AG04449 (cell line): ENCODE data around the gene OARD1.

ENCODE experiments used
- CTCF ChIA-PET: fragments of 350-600 bp; formaldehyde crosslinking; extraction: SDS; loops from one replicate; lab custom pipeline; 2021; ENCODE audit warnings: antibody characterized with exemption; lab: Yijun Ruan, JAX
- POLR2A ChIA-PET: fragments of 400-600, 350-600 bp; formaldehyde crosslinking; extraction: SDS; loops from one replicate; lab custom pipeline; 2020; ENCODE audit warnings: antibody characterized with exemption, inconsistent platforms; lab: Yijun Ruan, JAX
- DNase-seq: peaks from one replicate; pipeline ENCODE4 v3.0.0-alpha.2; 2010; ENCODE audit warnings: low read depth, low spot score
- H3K4me3 ChIP-seq: 2 replicates; pipeline ENCODE4 v1.5.1; 2011; ENCODE audit warnings: low read depth, mild to moderate bottlenecking, control low read depth, low read length
- CTCF ChIP-seq: IDR thresholded peaks from one replicate; pipeline ENCODE4 v1.5.1; 2011; ENCODE audit warnings: mild to moderate bottlenecking, moderate library complexity, low read length, control low read depth, inconsistent platforms; ENCODE audit not compliant: insufficient read depth; ENCODE audit errors: missing control alignments

Gene OARD1

GRCh38 chr6:41043151-41043550 lies 29.0 kb downstream of the OARD1 start:
- no peak for DNase-seq
- no peak overlapping the region for H3K4me3 ChIP-seq
- CTCF ChIA-PET: interaction anchor here (1.0 to 9.1 kb wide), 2 partner anchors 14 to 18 kb away, joined by 3 to 99 read pairs; no protein-coding TSS in a partner anchor
- TF ChIP-seq CTCF: no peak
- POLR2A ChIA-PET: no interaction called here

GRCh38 chr6:41042226-41043055 lies 29.7 kb downstream of the OARD1 start, which contains the start of gene TSPO2:
Gene TSPO2 (plus strand): TSS chr6:41042467. CDS start chr6:41042986, 519 bp downstream.
- CTCF ChIA-PET: interaction anchor here (1.0 to 9.1 kb wide), 2 partner anchors 13 to 14 kb away, joined by 7 to 99 read pairs; no protein-coding TSS in a partner anchor
- no peak for TF ChIP-seq CTCF
- POLR2A ChIA-PET: no interaction called here
- DNase-seq: no peak
- no peak within 1 kb of the TSS for H3K4me3 ChIP-seq

GRCh38 chr6:41040940-41041536 lies 31.1 kb downstream of the OARD1 start:
- no peak for DNase-seq
- ChIA-PET CTCF (interaction anchor here (1.0 to 9.1 kb wide), 6 partner anchors 12 to 732 kb away, joined by 3 to 99 read pairs (median 6); partner anchors contain the start of gene APOBEC2), POLR2A (no interaction called here)
- no peak for TF ChIP-seq CTCF
- no peak overlapping the region for H3K4me3 ChIP-seq

- no peak for DNase-seq
- POLR2A ChIA-PET: no interaction called here
- TF ChIP-seq CTCF: no peak
- CTCF ChIA-PET: interaction anchor here (0.6 to 9.1 kb wide), 14 partner anchors 11 to 731 kb away, joined by 3 to 99 read pairs (median 5); partner anchors contain the start of gene APOBEC2
- no peak overlapping the region for H3K4me3 ChIP-seq
Measured at GRCh38 chr6:41040101-41040939, 31.8 kb downstream of the OARD1 start.

- TF ChIP-seq CTCF: peak; percentile 66
- ChIA-PET CTCF (interaction anchor here (0.6 to 9.1 kb wide), 14 partner anchors 10 to 152 kb away, joined by 3 to 99 read pairs (median 5); partner anchors contain the start of gene APOBEC2), POLR2A (no interaction called here)
- DNase-seq: no peak
- no peak within 1 kb of the TSS for H3K4me3 ChIP-seq
Measured at GRCh38 chr6:41039060-41039998, 32.8 kb downstream of the OARD1 start, which contains the start of gene UNC5CL. Gene UNC5CL (minus strand): TSS chr6:41039221. CDS start chr6:41035074, 4,147 bp downstream.
